Mesothelial cell of epicardium (in vitro differentiated cells): ENCODE measurements around the gene C1QL2. TPM values are rescaled to one million over a fixed set of nuclear protein-coding genes. Genes with fewer than 3 reads are reported as not detected.

Experiments
- DNase-seq, 2 experiments: peaks; one replicate each; pipeline ENCODE4 v3.0.0; 2021; ENCODE audit warnings: low spot score in 2 of 2; ENCODE audit not compliant: unreplicated experiment in 2 of 2
- H3K27ac Mint-ChIP-seq: 2 replicates; pipeline ENCODE4 v1.8.0; 2021; ENCODE audit warnings: mixed read lengths
- H3K27me3 Mint-ChIP-seq: 2 replicates; pipeline ENCODE4 v1.8.0; 2021; ENCODE audit warnings: low read depth, mixed read lengths
- H3K36me3 Mint-ChIP-seq: 2 replicates; pipeline ENCODE4 v1.8.0; 2021; ENCODE audit warnings: mixed read lengths
- H3K4me1 Mint-ChIP-seq: 2 replicates; pipeline ENCODE4 v1.8.0; 2021; ENCODE audit warnings: mixed read lengths
- H3K4me3 Mint-ChIP-seq: 2 replicates; pipeline ENCODE4 v1.8.0; 2021; ENCODE audit warnings: mild to moderate bottlenecking, moderate library complexity, mixed read lengths
- H3K9me3 Mint-ChIP-seq: 2 replicates; pipeline ENCODE4 v1.8.0; 2021; ENCODE audit warnings: mixed read lengths
- CTCF ChIP-seq: fragments of 200-600 bp; sonication (generic); IDR thresholded peaks from one replicate; pipeline ENCODE4 v1.5.0; 2021; ENCODE audit warnings: antibody characterized with exemption; ENCODE audit not compliant: unreplicated experiment
- total RNA-seq: library from RNA; stranded (reverse); gene quantifications from 3 replicates; pipeline ENCODE4 v1.2.1, GENCODE V29; 2021

C1QL2 gene
- total RNA-seq, 1 donor from 2014 or later, result not detected

DNA sequence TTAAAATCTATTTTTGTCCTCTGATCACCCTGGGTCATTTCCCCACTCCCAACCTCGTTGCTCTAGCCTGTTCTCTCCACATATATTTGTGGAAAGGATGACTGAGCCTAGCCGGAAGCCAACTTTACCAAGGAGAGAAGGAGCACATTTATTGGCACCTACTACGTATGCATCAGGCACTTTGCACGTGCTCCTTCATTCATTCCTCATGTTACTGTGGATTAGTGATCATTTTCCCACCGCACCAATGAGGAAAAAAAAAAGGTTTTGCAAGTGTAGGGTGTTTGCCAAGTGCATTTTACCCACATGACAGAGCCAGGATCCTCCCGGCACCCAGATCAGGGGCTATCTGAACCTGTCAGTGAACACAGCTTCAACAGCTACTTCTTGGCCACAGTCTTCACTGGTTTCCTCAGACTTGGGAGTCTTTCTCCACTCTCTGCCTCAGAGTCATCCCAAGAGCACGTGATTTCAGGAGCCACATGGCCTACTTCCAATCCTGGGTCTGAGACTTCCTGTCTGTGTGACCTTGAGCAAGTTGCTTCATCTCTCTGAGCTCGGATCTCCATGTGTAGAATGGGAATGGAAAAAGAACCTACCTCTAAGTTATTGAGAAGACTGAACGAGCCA, 1.9 kb upstream of the C1QL2 start:
- Mint-ChIP-seq H3K4me1 (peaks cover 8% of the 10 kb centered on the region), H3K27ac (no peak overlapping the region), H3K4me3 (no peak overlapping the region), H3K27me3 (peaks cover 86% of the 10 kb centered on the region), H3K9me3 (no peaks in the 10 kb centered on the region), H3K36me3 (no peaks in the 10 kb centered on the region)
- no peak for DNase-seq
- no peak for TF ChIP-seq CTCF

DNA sequence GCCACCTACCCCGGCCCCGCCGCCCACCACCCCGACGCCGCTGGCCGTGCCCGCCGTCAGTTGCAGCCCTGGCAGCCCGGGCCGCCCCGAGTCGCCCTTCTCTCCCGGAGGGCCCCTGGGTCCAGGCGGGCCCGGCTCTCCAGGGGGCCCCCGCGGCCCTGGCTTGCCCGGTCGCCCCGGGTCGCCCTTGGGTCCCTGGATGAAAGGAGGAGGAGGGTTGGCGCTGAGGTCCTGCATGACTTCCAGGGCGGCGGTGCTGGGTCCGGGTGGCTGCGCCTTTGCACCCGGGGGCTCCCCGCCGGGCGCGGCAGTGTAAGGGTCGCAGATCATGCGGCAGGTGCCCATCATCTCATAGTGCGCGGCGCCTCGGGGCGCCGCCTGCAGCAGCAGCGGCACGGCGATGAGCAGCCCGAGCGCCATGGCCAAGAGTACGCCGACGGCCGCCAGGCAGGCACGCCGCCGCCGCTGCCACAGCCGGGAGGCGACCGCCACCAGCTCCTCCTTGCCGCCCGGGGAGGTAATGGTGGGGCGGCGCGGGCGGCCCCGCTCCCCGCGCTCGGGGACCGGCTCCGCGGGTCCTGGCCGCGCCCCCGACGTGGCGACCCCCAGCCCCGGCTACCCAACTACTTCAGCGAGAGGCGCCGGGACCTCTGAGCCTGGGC, 570 bp downstream of the C1QL2 start:
- Mint-ChIP-seq H3K9me3 (no peaks in the 10 kb centered on the region), H3K36me3 (no peaks in the 10 kb centered on the region), H3K27me3 (peaks cover 91% of the 10 kb centered on the region), H3K4me3 (no peak overlapping the region), H3K4me1 (peaks cover 8% of the 10 kb centered on the region), H3K27ac (no peak overlapping the region)
- DNase-seq, result no peak
- no peak for TF ChIP-seq CTCF

GRCh38 chr2:119156891-119157773, 1.4 kb downstream of the C1QL2 start:
- Mint-ChIP-seq H3K27ac (no peak overlapping the region), H3K9me3 (no peaks in the 10 kb centered on the region), H3K36me3 (no peaks in the 10 kb centered on the region), H3K4me1 (peaks cover 8% of the 10 kb centered on the region), H3K27me3 (peaks cover 91% of the 10 kb centered on the region), H3K4me3 (peak overlapping the region; percentile 23)
- no peak for DNase-seq
- TF ChIP-seq CTCF, result no peak

- H3K4me3 Mint-ChIP-seq, result no peak overlapping the region
- H3K27ac Mint-ChIP-seq, result no peak overlapping the region
- peaks cover 8% of the 10 kb centered on the region for H3K4me1 Mint-ChIP-seq
- H3K9me3 Mint-ChIP-seq, result no peaks in the 10 kb centered on the region
- H3K36me3 Mint-ChIP-seq, result no peaks in the 10 kb centered on the region
- DNase-seq, result no peak
- no peak for TF ChIP-seq CTCF
- H3K27me3 Mint-ChIP-seq, result peaks cover 92% of the 10 kb centered on the region
These were observed 2.3 kb downstream of the C1QL2 start for GRCh38 chr2:119156105-119156890.

DNA sequence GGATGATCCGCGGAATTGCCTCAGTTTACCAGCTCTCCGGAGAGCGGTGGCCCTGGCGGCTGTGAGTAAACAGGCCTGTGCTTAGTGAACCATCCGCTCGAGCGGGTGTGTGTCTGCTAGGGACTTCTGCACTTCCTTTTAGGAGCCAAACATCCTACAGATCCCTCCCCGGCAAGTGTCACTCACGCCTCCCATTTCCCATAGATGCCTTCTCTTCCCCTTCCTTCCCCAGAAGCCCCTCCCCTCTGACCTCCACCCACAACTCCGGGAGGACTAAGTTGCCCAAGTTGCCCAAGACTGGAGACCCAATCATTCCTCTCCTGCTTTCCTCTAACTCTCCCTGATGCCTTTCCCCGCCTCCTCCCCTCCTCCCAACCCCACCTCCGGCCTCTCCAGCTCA, 2.9 kb downstream of the C1QL2 start:
- H3K27me3 Mint-ChIP-seq, result peaks cover 92% of the 10 kb centered on the region
- no peak overlapping the region for H3K4me3 Mint-ChIP-seq
- H3K27ac Mint-ChIP-seq, result no peak overlapping the region
- no peak for TF ChIP-seq CTCF
- peaks cover 8% of the 10 kb centered on the region for H3K4me1 Mint-ChIP-seq
- no peaks in the 10 kb centered on the region for H3K9me3 Mint-ChIP-seq
- DNase-seq, result no peak
- H3K36me3 Mint-ChIP-seq, result no peaks in the 10 kb centered on the region
